H1 (cell line): Measurements from ENCODE around the gene TMEM203. TPM values are rescaled to one million over a fixed set of nuclear protein-coding genes. Genes with fewer than 3 reads are reported as not detected.

Source experiments
- CTCF ChIA-PET: fragments of 300-600 bp; sonication (Branson Sonifier 250); formaldehyde crosslinking; loops from one replicate; lab custom pipeline; 2021; ENCODE audit not compliant: partially characterized antibody; lab: Charles Lee
- POLR2A ChIA-PET: fragments of 300-600 bp; sonication (Branson Sonifier 250); formaldehyde crosslinking; loops from one replicate; lab custom pipeline; 2021; ENCODE audit warnings: inconsistent platforms; ENCODE audit not compliant: partially characterized antibody; lab: Charles Lee
- DNase-seq, 2 experiments: peaks; one replicate each; pipeline versions ENCODE4 v3.0.0 to v3.0.0-alpha.2; 2010 to 2022; ENCODE audit warnings: low spot score in 2 of 2, low read depth in 1 of 2, mixed read lengths in 1 of 2
- FAIRE-seq: peaks from 2 replicates; lab custom pipeline; 2011; peaks lifted over from hg19 to GRCh38; lab: Jason Lieb, UNC
- H2AFZ ChIP-seq: 2 replicates; pipeline ENCODE4 v1.8.1; 2012; ENCODE audit warnings: low read length, inconsistent platforms
- H2AK5ac ChIP-seq: 2 replicates; pipeline ENCODE4 v1.6.1; 2013; ENCODE audit warnings: low read depth, low read length
- H2BK120ac ChIP-seq: replicated peaks from 2 replicates; pipeline ENCODE3; 2013; ENCODE audit warnings: low read depth, low read length, inconsistent platforms
- H2BK12ac ChIP-seq: 2 replicates; pipeline ENCODE4 v1.6.1; 2013; ENCODE audit warnings: low read depth, low read length
- H2BK15ac ChIP-seq: 2 replicates; pipeline ENCODE4 v1.6.1; 2013; ENCODE audit warnings: low read length
- H2BK20ac ChIP-seq: 2 replicates; pipeline ENCODE4 v1.6.1; 2013; ENCODE audit warnings: low read length
- H2BK5ac ChIP-seq: 2 replicates; pipeline ENCODE4 v1.6.1; 2013; ENCODE audit warnings: low read depth, low read length
- H3K14ac ChIP-seq: 2 replicates; pipeline ENCODE4 v1.6.1; 2013; ENCODE audit warnings: inconsistent platforms; ENCODE audit not compliant: insufficient read length
- H3K18ac ChIP-seq: 2 replicates; pipeline ENCODE4 v1.6.1; 2013; ENCODE audit warnings: low read length; ENCODE audit errors: extremely low read depth
- H3K23ac ChIP-seq: 2 replicates; pipeline ENCODE4 v1.6.1; 2013; ENCODE audit warnings: inconsistent platforms; ENCODE audit not compliant: insufficient read length
- H3K23me2 ChIP-seq: 2 replicates; pipeline ENCODE4 v1.6.1; 2013; ENCODE audit warnings: low read depth, low read length
- H3K27ac ChIP-seq: 2 replicates; pipeline ENCODE4 v1.6.1; 2011; ENCODE audit warnings: low read depth, low read length, inconsistent platforms
- H3K27me3 ChIP-seq, 4 experiments: replicated peaks in 1 of 4; 1 replicate in 1 of 4; 2 replicates in 3 of 4; pipeline versions ENCODE4 v1.6.1 to v1.8.1; 2011 to 2013; ENCODE audit warnings: low read length in 3 of 4, mild to moderate bottlenecking in 3 of 4, inconsistent platforms in 2 of 4, mixed read lengths in 2 of 4, moderate library complexity in 1 of 4; ENCODE audit not compliant: control insufficient read depth in 3 of 4, insufficient read depth in 3 of 4; ENCODE audit errors: extremely low read depth in 1 of 4
- H3K36me3 ChIP-seq, 4 experiments: 2 replicates each; pipeline versions ENCODE4 v1.6.1 to v1.8.1; 2011 to 2013; ENCODE audit warnings: mild to moderate bottlenecking in 4 of 4, low read length in 3 of 4, moderate library complexity in 2 of 4, control low read depth in 1 of 4, inconsistent platforms in 1 of 4; ENCODE audit not compliant: insufficient read depth in 4 of 4, control insufficient read depth in 2 of 4
- H3K4ac ChIP-seq: replicated peaks from 2 replicates; pipeline ENCODE3; 2013; ENCODE audit warnings: low read length, low read depth, mixed read lengths, inconsistent platforms; ENCODE audit not compliant: insufficient read length
- H3K4me1 ChIP-seq, 4 experiments: replicated peaks in 1 of 4; 1 replicate in 1 of 4; 2 replicates in 3 of 4; pipeline versions ENCODE4 v1.6.1 to v1.8.1; 2011 to 2013; ENCODE audit warnings: low read length in 3 of 4, inconsistent platforms in 2 of 4, mixed read lengths in 1 of 4; ENCODE audit not compliant: insufficient read depth in 4 of 4, control insufficient read depth in 3 of 4
- H3K4me2 ChIP-seq, 2 experiments: 2 replicates each; pipeline versions ENCODE4 v1.6.1 to v1.8.1; 2011 to 2013; ENCODE audit warnings: low read depth in 2 of 2, low read length in 2 of 2, control low read depth in 1 of 2, inconsistent platforms in 1 of 2, mild to moderate bottlenecking in 1 of 2; ENCODE audit not compliant: insufficient read depth in 1 of 2
- H3K4me3 ChIP-seq, 4 experiments: fragments of 200-600, 300-600 bp in 1 of 4; sonication (generic), shearing (Covaris generic), sonication (Bioruptor Twin) in 1 of 4; 2 replicates each; pipeline versions ENCODE4 v1.5.1 to v1.8.1; 2011 to 2016; ENCODE audit warnings: low read length in 4 of 4, low read depth in 3 of 4, control low read depth in 2 of 4, inconsistent platforms in 2 of 4, mild to moderate bottlenecking in 2 of 4, mixed read lengths in 1 of 4, moderate library complexity in 1 of 4; ENCODE audit not compliant: insufficient read depth in 2 of 4; ENCODE audit errors: extremely low read depth in 1 of 4
- H3K56ac ChIP-seq: replicated peaks from 2 replicates; pipeline ENCODE3; 2013; ENCODE audit warnings: low read depth, mild to moderate bottlenecking, mixed read lengths, low read length, inconsistent platforms; ENCODE audit not compliant: insufficient read length
- H3K79me1 ChIP-seq: 2 replicates; pipeline ENCODE4 v1.6.1; 2013; ENCODE audit warnings: low read depth, low read length, control low read depth
- H3K79me2 ChIP-seq, 2 experiments: 2 replicates each; pipeline versions ENCODE4 v1.6.1 to v1.8.1; 2012 to 2013; ENCODE audit warnings: low read length in 2 of 2, mild to moderate bottlenecking in 2 of 2, inconsistent platforms in 1 of 2; ENCODE audit not compliant: insufficient read depth in 2 of 2, control insufficient read depth in 1 of 2
- H3K9ac ChIP-seq, 4 experiments: replicated peaks in 1 of 4; 1 replicate in 1 of 4; 2 replicates in 3 of 4; pipeline versions ENCODE4 v1.6.1 to v1.8.1; 2011 to 2013; ENCODE audit warnings: low read depth in 3 of 4, low read length in 3 of 4, control low read depth in 2 of 4, mild to moderate bottlenecking in 2 of 4, moderate library complexity in 2 of 4, inconsistent platforms in 1 of 4; ENCODE audit errors: extremely low read depth in 1 of 4
- H3K9me3 ChIP-seq, 2 experiments: 2 replicates each; pipeline versions ENCODE4 v1.6.1 to v1.8.1; 2012 to 2013; ENCODE audit warnings: mild to moderate bottlenecking in 2 of 2, moderate library complexity in 2 of 2, control low read depth in 1 of 2, inconsistent platforms in 1 of 2, low read depth in 1 of 2, low read length in 1 of 2, mixed read lengths in 1 of 2; ENCODE audit not compliant: insufficient read depth in 2 of 2
- H4K20me1 ChIP-seq, 2 experiments: replicated peaks in 1 of 2; 2 replicates each; pipeline versions ENCODE3 to v1.8.1; 2011 to 2013; ENCODE audit warnings: inconsistent platforms in 2 of 2, low read length in 2 of 2, mild to moderate bottlenecking in 1 of 2; ENCODE audit not compliant: insufficient read depth in 2 of 2, control insufficient read depth in 1 of 2
- H4K5ac ChIP-seq: 2 replicates; pipeline ENCODE4 v1.6.1; 2013; ENCODE audit warnings: low read length, low read depth, mixed read lengths, inconsistent platforms; ENCODE audit not compliant: insufficient read length
- H4K8ac ChIP-seq: 2 replicates; pipeline ENCODE4 v1.8.0; 2013; ENCODE audit warnings: mild to moderate bottlenecking, moderate library complexity, low read length, inconsistent platforms; ENCODE audit not compliant: insufficient read depth; ENCODE audit errors: extremely low read depth
- H4K91ac ChIP-seq: replicated peaks from 2 replicates; pipeline ENCODE3; 2013; ENCODE audit warnings: low read length, mixed read lengths, inconsistent platforms; ENCODE audit not compliant: insufficient read length
- CBX8 ChIP-seq: fragments of 300-800, 300-1000 bp; sonication (generic); IDR thresholded peaks from 2 replicates; pipeline ENCODE4 v1.7.1; 2016; ENCODE audit warnings: low read depth, low read length, borderline replicate concordance
- CTBP2 ChIP-seq: IDR thresholded peaks from 2 replicates; pipeline ENCODE4 v1.7.0; 2011; ENCODE audit warnings: borderline replicate concordance, mild to moderate bottlenecking, moderate library complexity, mixed read lengths, low read length; ENCODE audit not compliant: insufficient read depth, insufficient read length
- NANOG ChIP-seq: IDR thresholded peaks from 2 replicates; pipeline ENCODE4 v1.6.1; 2011; ENCODE audit warnings: low read length, low read depth, mild to moderate bottlenecking, inconsistent platforms; ENCODE audit not compliant: insufficient read depth, poor library complexity, severe bottlenecking
- SP4 ChIP-seq: IDR thresholded peaks from 2 replicates; pipeline ENCODE4 v1.6.1; 2012; ENCODE audit warnings: low read length, inconsistent platforms
- SRF ChIP-seq: IDR thresholded peaks from 2 replicates; pipeline ENCODE4 v1.6.1; 2011; ENCODE audit warnings: mild to moderate bottlenecking, low read depth, low read length, moderate library complexity
- WGBS, 2 experiments: shearing (Covaris generic) in 1 of 2; methylation state at CpG; one replicate each; pipeline versions ENCODE4 v1.1.6 to v1.1.7; 2013 to 2015; ENCODE audit warnings: low lambda C conversion rate in 2 of 2, mixed read lengths in 2 of 2, inconsistent platforms in 1 of 2, low coverage in 1 of 2, missing lambda C conversion rate in 1 of 2; ENCODE audit not compliant: insufficient replicate concordance in 2 of 2, insufficient coverage in 1 of 2, insufficient read length in 1 of 2; ENCODE audit errors: extremely low coverage in 1 of 2, missing lambda C conversion rate in 1 of 2; 5-methylcytosine and 5-hydroxymethylcytosine counted together
- polyA plus RNA-seq, 7 experiments: library from polyadenylated mRNA; depleted of rRNA in 3 of 7; stranded (reverse) in 5 of 7; unstranded in 2 of 7; fragments of >200 nt in 5 of 7; fragments of 200-250 nt in 2 of 7; gene quantifications; 1 replicate in 5 of 7; 2 replicates in 1 of 7; 4 replicates in 1 of 7; pipeline versions ENCODE4 v1.2.1 to v1.2.3, GENCODE V29; 2011 to 2013; ENCODE audit warnings: missing spikeins in 2 of 7, mixed read lengths in 2 of 7
- total RNA-seq: library from RNA; stranded (reverse); fragmentation: NEBNext Ultra II Directional; extraction: Animal tissue kit (Norgen Biotek cat#: 25700); gene quantifications from 2 replicates; pipeline ENCODE4 v1.2.1, GENCODE V29; 2021
- TF ChIP-seq, protein P1 (sequence below): IDR thresholded peaks from 2 replicates; pipeline ENCODE4 v1.6.1; 2012; ENCODE audit warnings: inconsistent platforms

Gene TMEM203
- total and polyA plus RNA-seq, 2 of the 8 experiments (the other 6 are each of a cell fraction or from before 2014, with no cell fraction given) = 44.1 to 57.1 TPM

DNA sequence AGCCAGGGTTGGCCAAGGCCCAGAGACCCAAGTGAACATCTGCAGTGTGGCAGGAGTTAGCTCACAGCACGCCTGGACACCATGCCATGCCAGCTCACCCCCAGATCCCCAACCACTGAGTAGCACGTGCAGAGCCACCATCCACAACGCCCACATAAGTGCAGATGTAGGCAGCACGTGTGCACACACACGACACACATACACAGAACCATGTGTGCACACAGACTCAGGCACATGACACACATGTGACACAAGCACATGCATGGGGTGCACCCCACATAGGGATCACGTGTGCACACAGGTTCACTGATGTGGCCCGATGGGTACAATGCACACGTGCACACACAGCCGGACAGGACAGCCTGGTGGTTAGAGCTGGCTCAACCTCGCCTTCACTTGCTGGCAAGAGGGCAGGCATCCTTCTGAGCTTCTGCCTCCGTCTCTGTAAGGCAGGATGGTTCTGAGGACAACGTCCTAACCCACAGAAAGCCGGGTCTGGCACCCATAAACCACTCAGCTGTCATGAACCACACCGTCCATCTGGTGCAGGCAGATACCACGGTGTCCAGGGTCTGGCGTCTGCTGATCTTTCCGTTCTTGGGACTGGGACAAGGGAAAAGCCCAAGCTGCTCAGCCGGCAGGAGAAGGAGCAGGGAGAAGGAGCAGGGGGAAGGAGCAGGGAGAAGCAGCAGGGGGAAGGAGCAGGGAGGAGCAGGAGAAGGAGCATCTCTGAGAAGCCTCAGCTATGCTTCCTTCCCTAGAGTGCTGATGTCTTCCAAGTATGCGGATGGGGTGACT lies 47.6 kb downstream of the TMEM203 start:
- Histone ChIP-seq H3K14ac (no peak overlapping the region), H3K23ac (no peak overlapping the region), H3K23me2 (peaks cover 12% of the 10 kb centered on the region), H4K5ac (no peak overlapping the region), H3K36me3 (no peaks in the 10 kb centered on the region; a peak in 1 of 8 replicates), H3K4ac (no peak overlapping the region), H3K79me2 (no peaks in the 10 kb centered on the region; a peak in 1 of 4 replicates), H3K79me1 (no peaks in the 10 kb centered on the region), H3K18ac (no peak overlapping the region), H3K9ac (no peak overlapping the region), H3K9me3 (peaks cover 0 to 5% of the 10 kb centered on the region in 2 experiments; a peak in 2 of 4 replicates), H3K56ac (no peak overlapping the region), H2BK20ac (no peak overlapping the region), H3K4me1 (peaks cover 0 to 11% (median 10%) of the 10 kb centered on the region in 4 experiments; a peak in 5 of 7 replicates), H2AK5ac (peak overlapping the region; percentile 54; the same call in 1 of the 2 replicates), H2AFZ (no peak overlapping the region), H2BK15ac (0 out of 2 replicates have a peak overlapping the region, but pooled peaks have one; percentile 5), H4K91ac (peak overlapping the region; percentile 65), H4K8ac (no peak overlapping the region; the same call in 1 of the 2 replicates), H2BK5ac (no peak overlapping the region; the same call in 1 of the 2 replicates), H2BK12ac (peak overlapping the region; percentile 68; the same call in 1 of the 2 replicates), H3K27me3 (peaks cover 42 to 79% (median 76%) of the 10 kb centered on the region in 4 experiments), H3K4me3 (no peak overlapping the region), H2BK120ac (no peak overlapping the region), H3K4me2 (peak overlapping the region in 1 of 2 experiments; percentile 78; a peak in 1 of 4 replicates), H3K27ac (no peak overlapping the region), H4K20me1 (peaks cover 0 to 26% of the 10 kb centered on the region in 2 experiments)
- CTCF ChIA-PET = interaction anchor here (0.7 to 1.6 kb wide), 8 partner anchors 10 to 129 kb away, joined by 3 to 6 read pairs (median 4); no protein-coding TSS in a partner anchor
- TF ChIP-seq NANOG (no peak), SRF (no peak), CTBP2 (no peak), CBX8 (no peak), SP4 (no peak)
- TF ChIP-seq, protein P1, sequence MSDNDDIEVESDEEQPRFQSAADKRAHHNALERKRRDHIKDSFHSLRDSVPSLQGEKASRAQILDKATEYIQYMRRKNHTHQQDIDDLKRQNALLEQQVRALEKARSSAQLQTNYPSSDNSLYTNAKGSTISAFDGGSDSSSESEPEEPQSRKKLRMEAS = no peak
- WGBS, 2 experiments = 82% methylated on average over 15 of the region's 19 CpGs; no CpG with 5 or more reads in 1 of the 2 experiments
- DNase-seq (no peak), FAIRE-seq (no peak)
- POLR2A ChIA-PET = interaction anchor here (0.9 to 2.9 kb wide), 3 partner anchors 11 to 30 kb away, joined by 3 to 7 read pairs (median 3); partner anchors contain the start of genes ANAPC2 and LRRC26
